ENCODE results near the gene LRRK1.

DNA sequence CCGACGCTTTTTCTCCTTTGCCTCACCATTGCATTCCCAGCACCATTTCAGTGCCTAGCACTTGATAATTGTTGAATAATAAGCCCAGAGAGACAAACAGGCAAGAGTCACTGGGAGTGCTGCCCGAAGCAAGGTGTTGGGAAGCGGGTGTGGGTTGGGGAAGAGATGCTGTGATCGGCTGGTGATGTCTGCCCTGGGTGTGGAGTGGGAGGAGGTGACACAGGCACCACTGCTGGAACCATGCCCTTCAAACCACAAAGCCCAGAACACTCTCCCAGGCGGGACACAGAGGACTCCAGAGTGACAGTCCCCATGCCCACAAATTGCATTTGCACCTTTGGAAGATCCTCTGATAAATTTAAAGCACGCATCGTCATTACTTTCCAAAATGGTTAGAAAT is 184.4 kb downstream of the LRRK1 start:
- TF ChIP-seq, protein P1, sequence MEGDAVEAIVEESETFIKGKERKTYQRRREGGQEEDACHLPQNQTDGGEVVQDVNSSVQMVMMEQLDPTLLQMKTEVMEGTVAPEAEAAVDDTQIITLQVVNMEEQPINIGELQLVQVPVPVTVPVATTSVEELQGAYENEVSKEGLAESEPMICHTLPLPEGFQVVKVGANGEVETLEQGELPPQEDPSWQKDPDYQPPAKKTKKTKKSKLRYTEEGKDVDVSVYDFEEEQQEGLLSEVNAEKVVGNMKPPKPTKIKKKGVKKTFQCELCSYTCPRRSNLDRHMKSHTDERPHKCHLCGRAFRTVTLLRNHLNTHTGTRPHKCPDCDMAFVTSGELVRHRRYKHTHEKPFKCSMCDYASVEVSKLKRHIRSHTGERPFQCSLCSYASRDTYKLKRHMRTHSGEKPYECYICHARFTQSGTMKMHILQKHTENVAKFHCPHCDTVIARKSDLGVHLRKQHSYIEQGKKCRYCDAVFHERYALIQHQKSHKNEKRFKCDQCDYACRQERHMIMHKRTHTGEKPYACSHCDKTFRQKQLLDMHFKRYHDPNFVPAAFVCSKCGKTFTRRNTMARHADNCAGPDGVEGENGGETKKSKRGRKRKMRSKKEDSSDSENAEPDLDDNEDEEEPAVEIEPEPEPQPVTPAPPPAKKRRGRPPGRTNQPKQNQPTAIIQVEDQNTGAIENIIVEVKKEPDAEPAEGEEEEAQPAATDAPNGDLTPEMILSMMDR (IDR thresholded peaks at IDR 0.05; ENCODE audit: low read length): no peak
- TF ChIP-seq EZH2 (IDR thresholded peaks at IDR 0.05; ENCODE audit: borderline replicate concordance, low read length): no peak
